Panc1 (cell line): Measurements from ENCODE around the gene RBMS3. TPM values are rescaled to one million over a fixed set of nuclear protein-coding genes. Genes with fewer than 3 reads are reported as not detected.

Experiments used
- ATAC-seq: fragments of 200-7000 bp; cut with Tn5 transposase; 2 replicates; pipeline ENCODE4 v1.9.1; 2020; ENCODE audit warnings: mild to moderate bottlenecking, moderate library complexity
- BruUV-seq: library from RNA; stranded (reverse); fragments of 400-500 nt; replicated peaks from 2 replicates; lab custom pipeline; 2021; lab: Mats Ljungman, UMichigan
- CTCF ChIA-PET: fragments of 300-600 bp; sonication (Branson Sonifier 250); formaldehyde crosslinking; loops from one replicate; lab custom pipeline; 2022; ENCODE audit warnings: antibody characterized with exemption; lab: Charles Lee
- POLR2A ChIA-PET: fragments of 300-600 bp; sonication (Branson Sonifier 250); formaldehyde crosslinking; loops from one replicate; lab custom pipeline; 2022; ENCODE audit warnings: antibody characterized with exemption; lab: Charles Lee
- DNase-seq: peaks from one replicate; pipeline ENCODE4 v3.0.0-alpha.2; 2010; ENCODE audit warnings: low read depth, low spot score
- H3K27ac ChIP-seq: 2 replicates; pipeline ENCODE4 v1.5.1; 2011; ENCODE audit warnings: mild to moderate bottlenecking, low read length, inconsistent platforms
- H3K27me3 ChIP-seq: fragments of 200-500 bp; sonication (Bioruptor generic); 2 replicates; pipeline ENCODE4 v1.6.0; 2014; ENCODE audit warnings: low read length, inconsistent platforms; ENCODE audit not compliant: control insufficient read depth, insufficient read depth
- H3K36me3 ChIP-seq: fragments of 200-500 bp; sonication (Bioruptor generic); 2 replicates; pipeline ENCODE4 v1.5.1; 2014; ENCODE audit warnings: inconsistent platforms, mild to moderate bottlenecking, low read length, moderate library complexity; ENCODE audit not compliant: control insufficient read depth, insufficient read depth
- H3K4me1 ChIP-seq: 2 replicates; pipeline ENCODE4 v1.5.1; 2011; ENCODE audit warnings: inconsistent platforms, mild to moderate bottlenecking, low read length, moderate library complexity; ENCODE audit not compliant: control insufficient read depth, insufficient read depth
- H3K4me3 ChIP-seq, 2 experiments: 2 replicates each; pipeline ENCODE4 v1.5.1; 2011 to 2012; ENCODE audit warnings: low read depth in 2 of 2, low read length in 2 of 2, mild to moderate bottlenecking in 2 of 2, inconsistent platforms in 1 of 2, moderate library complexity in 1 of 2
- H3K9me3 ChIP-seq: fragments of 200-500 bp; sonication (Bioruptor generic); 2 replicates; pipeline ENCODE4 v1.5.1; 2014; ENCODE audit warnings: low read depth, mild to moderate bottlenecking, inconsistent platforms, low read length, moderate library complexity; ENCODE audit not compliant: control insufficient read depth, insufficient read depth
- POLR2AphosphoS5 ChIP-seq: IDR thresholded peaks from 2 replicates; pipeline ENCODE4 v1.6.1; 2012; ENCODE audit warnings: mild to moderate bottlenecking, low read depth, low read length, moderate library complexity
- SIN3A ChIP-seq: IDR thresholded peaks from 2 replicates; pipeline ENCODE4 v1.6.1; 2012; ENCODE audit warnings: low read depth, mild to moderate bottlenecking, low read length, moderate library complexity, borderline replicate concordance; ENCODE audit not compliant: insufficient read depth
- TCF7L2 ChIP-seq: IDR thresholded peaks from 2 replicates; pipeline ENCODE4 v1.6.1; 2011; ENCODE audit warnings: mild to moderate bottlenecking, low read depth, low read length, inconsistent platforms
- in situ Hi-C: cut with HindIII; loops from 2 replicates; pipeline ENCODE4 v1.10.0; 2016; ENCODE audit warnings: low sequenced_read_pairs, low pct_unique_long_range_greater_than_20kb
- intact Hi-C: fragments of 100-400 bp; cut with micrococcal nuclease; formaldehyde crosslinking; loops from one replicate; pipeline ENCODE4 v1.10.0; 2022; ENCODE audit not compliant: unreplicated experiment
- total RNA-seq: library from RNA; stranded (reverse); gene quantifications from one replicate; pipeline ENCODE4 v1.2.1, GENCODE V29; 2021; ENCODE audit not compliant: unreplicated experiment
- TF ChIP-seq, protein P1 (sequence below): fragments of 450-650 bp; IDR thresholded peaks from 2 replicates; pipeline ENCODE4 v1.5.1; 2017; ENCODE audit warnings: mild to moderate bottlenecking
- TF ChIP-seq, protein P2 (sequence below), 2 experiments: IDR thresholded peaks; 2 replicates each; pipeline ENCODE4 v1.6.1; 2011 to 2012; ENCODE audit warnings: low read depth in 2 of 2, control low read depth in 1 of 2, low read length in 1 of 2, mild to moderate bottlenecking in 1 of 2, moderate library complexity in 1 of 2; ENCODE audit not compliant: insufficient read depth in 1 of 2

RBMS3 gene
- total RNA-seq, 1 experiment from 2014 or later: 1.1 TPM

DNA sequence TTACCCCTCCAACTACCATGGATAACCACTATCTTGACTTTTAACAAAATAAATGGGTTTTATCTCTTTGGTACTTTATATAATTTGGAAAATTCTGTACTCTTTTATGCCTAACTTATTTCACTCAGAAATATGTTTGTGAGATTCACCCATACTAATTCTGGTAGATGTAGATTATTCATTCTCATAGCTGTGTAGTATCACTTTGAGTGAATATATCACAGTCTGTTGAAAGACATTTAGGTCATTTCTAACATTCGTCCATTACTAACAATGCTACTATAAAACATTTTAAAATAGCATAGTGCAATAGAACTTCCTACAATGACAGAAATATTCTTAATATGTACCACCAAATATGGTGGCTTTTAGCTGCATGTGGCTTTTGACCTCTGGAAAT is 542.4 kb downstream of the RBMS3 start:
- in situ Hi-C loops: no loop called here

DNA sequence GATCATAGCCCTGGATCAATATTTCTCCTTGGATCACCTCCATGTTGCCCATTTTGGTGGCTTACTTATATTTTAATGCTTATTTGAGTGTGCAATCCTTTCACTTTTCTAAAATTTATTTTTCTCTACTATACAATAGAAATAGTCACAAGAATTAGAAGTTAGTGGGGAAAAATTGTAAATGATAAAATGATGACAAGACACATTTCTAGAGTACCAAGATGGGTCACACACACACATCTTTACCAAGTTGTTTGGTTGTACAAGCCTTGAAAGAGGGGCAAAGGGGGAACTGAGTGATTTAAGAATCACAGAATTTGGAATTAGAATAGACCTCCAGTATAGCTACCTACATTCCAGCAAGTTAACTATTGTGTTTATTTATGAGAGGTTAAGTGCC is 545.8 kb downstream of the RBMS3 start:
- in situ Hi-C loops: no loop called here
- BruUV-seq: no TSS peak
- intact Hi-C loops: no loop called here
- Histone ChIP-seq H3K4me3 (no peak overlapping the region), H3K4me1 (no peaks in the 10 kb centered on the region), H3K36me3 (no peaks in the 10 kb centered on the region), H3K9me3 (no peaks in the 10 kb centered on the region), H3K27me3 (no peaks in the 10 kb centered on the region), H3K27ac (no peak overlapping the region)
- ChIA-PET CTCF (no interaction called here), POLR2A (no interaction called here)
- DNase-seq (no peak), ATAC-seq (no peak)
- TF ChIP-seq SIN3A: no peak
- TF ChIP-seq, protein P1, sequence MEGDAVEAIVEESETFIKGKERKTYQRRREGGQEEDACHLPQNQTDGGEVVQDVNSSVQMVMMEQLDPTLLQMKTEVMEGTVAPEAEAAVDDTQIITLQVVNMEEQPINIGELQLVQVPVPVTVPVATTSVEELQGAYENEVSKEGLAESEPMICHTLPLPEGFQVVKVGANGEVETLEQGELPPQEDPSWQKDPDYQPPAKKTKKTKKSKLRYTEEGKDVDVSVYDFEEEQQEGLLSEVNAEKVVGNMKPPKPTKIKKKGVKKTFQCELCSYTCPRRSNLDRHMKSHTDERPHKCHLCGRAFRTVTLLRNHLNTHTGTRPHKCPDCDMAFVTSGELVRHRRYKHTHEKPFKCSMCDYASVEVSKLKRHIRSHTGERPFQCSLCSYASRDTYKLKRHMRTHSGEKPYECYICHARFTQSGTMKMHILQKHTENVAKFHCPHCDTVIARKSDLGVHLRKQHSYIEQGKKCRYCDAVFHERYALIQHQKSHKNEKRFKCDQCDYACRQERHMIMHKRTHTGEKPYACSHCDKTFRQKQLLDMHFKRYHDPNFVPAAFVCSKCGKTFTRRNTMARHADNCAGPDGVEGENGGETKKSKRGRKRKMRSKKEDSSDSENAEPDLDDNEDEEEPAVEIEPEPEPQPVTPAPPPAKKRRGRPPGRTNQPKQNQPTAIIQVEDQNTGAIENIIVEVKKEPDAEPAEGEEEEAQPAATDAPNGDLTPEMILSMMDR: no peak
- TF ChIP-seq POLR2AphosphoS5: no peak
- TF ChIP-seq, protein P2, sequence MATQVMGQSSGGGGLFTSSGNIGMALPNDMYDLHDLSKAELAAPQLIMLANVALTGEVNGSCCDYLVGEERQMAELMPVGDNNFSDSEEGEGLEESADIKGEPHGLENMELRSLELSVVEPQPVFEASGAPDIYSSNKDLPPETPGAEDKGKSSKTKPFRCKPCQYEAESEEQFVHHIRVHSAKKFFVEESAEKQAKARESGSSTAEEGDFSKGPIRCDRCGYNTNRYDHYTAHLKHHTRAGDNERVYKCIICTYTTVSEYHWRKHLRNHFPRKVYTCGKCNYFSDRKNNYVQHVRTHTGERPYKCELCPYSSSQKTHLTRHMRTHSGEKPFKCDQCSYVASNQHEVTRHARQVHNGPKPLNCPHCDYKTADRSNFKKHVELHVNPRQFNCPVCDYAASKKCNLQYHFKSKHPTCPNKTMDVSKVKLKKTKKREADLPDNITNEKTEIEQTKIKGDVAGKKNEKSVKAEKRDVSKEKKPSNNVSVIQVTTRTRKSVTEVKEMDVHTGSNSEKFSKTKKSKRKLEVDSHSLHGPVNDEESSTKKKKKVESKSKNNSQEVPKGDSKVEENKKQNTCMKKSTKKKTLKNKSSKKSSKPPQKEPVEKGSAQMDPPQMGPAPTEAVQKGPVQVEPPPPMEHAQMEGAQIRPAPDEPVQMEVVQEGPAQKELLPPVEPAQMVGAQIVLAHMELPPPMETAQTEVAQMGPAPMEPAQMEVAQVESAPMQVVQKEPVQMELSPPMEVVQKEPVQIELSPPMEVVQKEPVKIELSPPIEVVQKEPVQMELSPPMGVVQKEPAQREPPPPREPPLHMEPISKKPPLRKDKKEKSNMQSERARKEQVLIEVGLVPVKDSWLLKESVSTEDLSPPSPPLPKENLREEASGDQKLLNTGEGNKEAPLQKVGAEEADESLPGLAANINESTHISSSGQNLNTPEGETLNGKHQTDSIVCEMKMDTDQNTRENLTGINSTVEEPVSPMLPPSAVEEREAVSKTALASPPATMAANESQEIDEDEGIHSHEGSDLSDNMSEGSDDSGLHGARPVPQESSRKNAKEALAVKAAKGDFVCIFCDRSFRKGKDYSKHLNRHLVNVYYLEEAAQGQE (IDR thresholded peaks at IDR 0.05; ENCODE audit: insufficient read depth in 1 of 2, low read depth in 2 of 2, low read length in 1 of 2): no peak
- no peak for TF ChIP-seq TCF7L2

More for the DNA sequence above, 542.4 kb downstream of the RBMS3 start:
- ATAC-seq: no peak
- TF ChIP-seq POLR2AphosphoS5 (no peak), SIN3A (no peak), TCF7L2 (no peak)
- TF ChIP-seq, protein P1: no peak
- TF ChIP-seq, protein P2 (IDR thresholded peaks at IDR 0.05; ENCODE audit: insufficient read depth in 1 of 2, low read depth in 2 of 2, low read length in 1 of 2): no peak
- DNase-seq: no peak
- Histone ChIP-seq H3K4me3 (no peak overlapping the region), H3K4me1 (no peaks in the 10 kb centered on the region), H3K36me3 (no peaks in the 10 kb centered on the region), H3K9me3 (no peaks in the 10 kb centered on the region), H3K27me3 (no peaks in the 10 kb centered on the region), H3K27ac (no peak overlapping the region)
- ChIA-PET CTCF (no interaction called here), POLR2A (no interaction called here)
- intact Hi-C loops: no loop called here
- no TSS peak for BruUV-seq
